SH-SY5Y (cell line): ENCODE data around the gene CDK7.

Source experiments
- GATA2 ChIP-seq: IDR thresholded peaks from 2 replicates; pipeline ENCODE4 v1.6.1; 2011; ENCODE audit warnings: mild to moderate bottlenecking, low read depth, low read length
- GATA3 ChIP-seq: IDR thresholded peaks from 2 replicates; pipeline ENCODE4 v1.6.1; 2011; ENCODE audit warnings: low read depth, mild to moderate bottlenecking, low read length, moderate library complexity

Gene CDK7

GRCh38 chr5:69219939-69220338, 14.7 kb upstream of the CDK7 start:
- TF ChIP-seq GATA2, result no peak
- TF ChIP-seq GATA3, result no peak

- TF ChIP-seq GATA3 (no peak), GATA2 (no peak)
Observed at GRCh38 chr5:69224520-69224919, 10.2 kb upstream of the CDK7 start.

- no peak for TF ChIP-seq GATA2
- no peak for TF ChIP-seq GATA3
Observed at GRCh38 chr5:69225860-69226259, 8.8 kb upstream of the CDK7 start.

GRCh38 chr5:69230181-69230580, 4.5 kb upstream of the CDK7 start:
- TF ChIP-seq GATA3 (no peak), GATA2 (no peak)

GRCh38 chr5:69231281-69231680, 3.4 kb upstream of the CDK7 start:
- no peak for TF ChIP-seq GATA2
- no peak for TF ChIP-seq GATA3

GRCh38 chr5:69231851-69232250, 2.8 kb upstream of the CDK7 start:
- TF ChIP-seq GATA2 (no peak), GATA3 (no peak)

- TF ChIP-seq GATA3, result no peak
Observed at GRCh38 chr5:69237877-69238276, 3.2 kb downstream of the CDK7 start.

GRCh38 chr5:69238760-69239251, 4.1 kb downstream of the CDK7 start:
- no peak for TF ChIP-seq GATA3
- TF ChIP-seq GATA2, result no peak

- no peak for TF ChIP-seq GATA3
- no peak for TF ChIP-seq GATA2
Observed at GRCh38 chr5:69242215-69242927, 7.7 kb downstream of the CDK7 start.

GRCh38 chr5:69245031-69245430, 10.3 kb downstream of the CDK7 start:
- TF ChIP-seq GATA2 (no peak), GATA3 (no peak)

- TF ChIP-seq GATA2 (no peak), GATA3 (no peak)
Observed at GRCh38 chr5:69248019-69248418, 13.3 kb downstream of the CDK7 start.

- no peak for TF ChIP-seq GATA3
- no peak for TF ChIP-seq GATA2
Observed at GRCh38 chr5:69250593-69250992, 15.9 kb downstream of the CDK7 start.

GRCh38 chr5:69252437-69252836, 17.8 kb downstream of the CDK7 start:
- TF ChIP-seq GATA3, result no peak
- TF ChIP-seq GATA2, result no peak

- TF ChIP-seq GATA3 (no peak), GATA2 (no peak)
Observed at GRCh38 chr5:69257577-69257976, 22.9 kb downstream of the CDK7 start.

GRCh38 chr5:69261034-69261433, 26.3 kb downstream of the CDK7 start:
- no peak for TF ChIP-seq GATA2
- TF ChIP-seq GATA3, result no peak

- TF ChIP-seq GATA3 (no peak), GATA2 (no peak)
Observed at GRCh38 chr5:69265931-69266330, 31.2 kb downstream of the CDK7 start.

GRCh38 chr5:69268899-69269298, 34.2 kb downstream of the CDK7 start:
- no peak for TF ChIP-seq GATA2
- TF ChIP-seq GATA3, result no peak
